Hematopoietic multipotent progenitor cell (in vitro differentiated cells): ENCODE measurements around the gene CLEC4A. TPM values are rescaled to one million over a fixed set of nuclear protein-coding genes. Genes with fewer than 3 reads are reported as not detected.

Experiments used
- total RNA-seq: library from RNA; depleted of rRNA; stranded (reverse); fragments of >200 nt; gene quantifications from one replicate; pipeline ENCODE4 v1.2.3, GENCODE V29; 2012

Gene CLEC4A
- total RNA-seq, 1 donor = 0.27 TPM

Other genes starting within 250 kb of the CLEC4A start
- gene SLC2A3, start 187.4 kb upstream of the CLEC4A start, total RNA-seq = 27.5 TPM
- 10.0 TPM for gene FOXJ2, start 90.9 kb upstream of the CLEC4A start, total RNA-seq
- 2.2 TPM for gene C3AR1, start 57.3 kb upstream of the CLEC4A start, total RNA-seq
- 29.6 TPM for gene NECAP1, start 41.3 kb upstream of the CLEC4A start, total RNA-seq
- gene ZNF705A, start 33.4 kb downstream of the CLEC4A start, total RNA-seq = not detected
- gene FAM90A1, start 104.0 kb downstream of the CLEC4A start, total RNA-seq = under 0.01 TPM